Heart left ventricle (tissue), 13 donors: ENCODE results near the gene SLC44A1.

Experiments
- POLR2A ChIP-seq, 2 donors: fragments of 450-650 bp; IDR thresholded peaks; one replicate each; pipeline ENCODE4 v1.6.1; 2017; ENCODE audit warnings: antibody characterized with exemption in 2 of 2, mild to moderate bottlenecking in 2 of 2, moderate library complexity in 2 of 2
- TF ChIP-seq, protein P1 (sequence below), 12 donors: fragments of 200-600 bp; sonication (generic) in 4 of 12; IDR thresholded peaks; one replicate each; pipeline versions ENCODE4 v1.5.0 to v1.8.0; 2018 to 2022; ENCODE audit warnings: antibody characterized with exemption in 12 of 12, mild to moderate bottlenecking in 5 of 12
- donor health status: ischemic (EF 13 %, LVEDD 7.1; RV severe dilation, severe dysfunction).
- donor health status: DM: no; HTN: yes; CAD: no.
- donor health status: DM: no; HTN: no; CAD: no.
- donor health status: ischemic (EF 25% LVEDD 6.9; RV normal size, moderate dysfunction).
- donor health status: ischemic (EF 25% LVEDD 5.7; RV mildly dilated, moderate dysfunction).
- donor health status: ischemic (EF 35%, LVEDD 5.7; RV mildly dilated, moderate dysfunction).
- donor health status: nonischemic (EF 11% LVEDD 7.7; RV severe dilation, severe dysfunction).
- donor health status: DM: yes; HTN: yes; CAD: no.
- donor health status: PGD.
- donor health status: ischemic (EF 29% LVEDD 5.4; RV normal size, mild dysfunction).
- donor health status: nonischemic (EF 23%, LVEDD 6.1; RV moderate dilation, normal function).

DNA sequence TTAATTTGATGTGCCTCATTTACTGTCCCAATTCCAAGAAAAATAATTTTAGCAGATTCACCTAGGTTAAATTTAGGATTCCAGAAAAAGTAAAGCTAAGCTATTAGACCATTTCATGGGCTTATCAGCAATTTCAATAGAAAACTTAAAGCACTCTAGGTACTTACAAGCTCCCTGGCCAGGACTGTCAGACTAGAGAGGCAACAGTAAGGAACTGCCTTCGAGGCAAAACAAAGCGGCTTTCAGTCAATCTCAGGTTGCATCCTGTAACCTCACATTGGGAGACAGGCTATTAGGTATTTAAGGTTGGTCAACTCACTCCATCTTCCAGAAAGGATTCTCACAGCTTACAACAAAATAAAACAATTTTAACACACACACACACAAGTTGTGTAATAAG lies 154.7 kb downstream of the SLC44A1 start:
- TF ChIP-seq POLR2A (IDR thresholded peaks at IDR 0.05) = no peak
- TF ChIP-seq, protein P1, sequence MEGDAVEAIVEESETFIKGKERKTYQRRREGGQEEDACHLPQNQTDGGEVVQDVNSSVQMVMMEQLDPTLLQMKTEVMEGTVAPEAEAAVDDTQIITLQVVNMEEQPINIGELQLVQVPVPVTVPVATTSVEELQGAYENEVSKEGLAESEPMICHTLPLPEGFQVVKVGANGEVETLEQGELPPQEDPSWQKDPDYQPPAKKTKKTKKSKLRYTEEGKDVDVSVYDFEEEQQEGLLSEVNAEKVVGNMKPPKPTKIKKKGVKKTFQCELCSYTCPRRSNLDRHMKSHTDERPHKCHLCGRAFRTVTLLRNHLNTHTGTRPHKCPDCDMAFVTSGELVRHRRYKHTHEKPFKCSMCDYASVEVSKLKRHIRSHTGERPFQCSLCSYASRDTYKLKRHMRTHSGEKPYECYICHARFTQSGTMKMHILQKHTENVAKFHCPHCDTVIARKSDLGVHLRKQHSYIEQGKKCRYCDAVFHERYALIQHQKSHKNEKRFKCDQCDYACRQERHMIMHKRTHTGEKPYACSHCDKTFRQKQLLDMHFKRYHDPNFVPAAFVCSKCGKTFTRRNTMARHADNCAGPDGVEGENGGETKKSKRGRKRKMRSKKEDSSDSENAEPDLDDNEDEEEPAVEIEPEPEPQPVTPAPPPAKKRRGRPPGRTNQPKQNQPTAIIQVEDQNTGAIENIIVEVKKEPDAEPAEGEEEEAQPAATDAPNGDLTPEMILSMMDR (IDR thresholded peaks at IDR 0.05) = no peak
